Bronchial epithelial cell (primary cell): ENCODE measurements around the gene RAD18. TPM values are rescaled to one million over a fixed set of nuclear protein-coding genes. Genes with fewer than 3 reads are reported as not detected.

ENCODE experiments used
- DNase-seq: peaks from one replicate; pipeline ENCODE4 v3.0.0-alpha.2; 2010; ENCODE audit warnings: low read depth
- FAIRE-seq: peaks from 2 replicates; lab custom pipeline; 2011; peaks lifted over from hg19 to GRCh38; lab: Jason Lieb, UNC
- H3K27me3 ChIP-seq: 2 replicates; pipeline ENCODE4 v1.5.1; 2011; ENCODE audit warnings: low read length; ENCODE audit not compliant: control insufficient read depth, insufficient read depth
- H3K36me3 ChIP-seq: 2 replicates; pipeline ENCODE4 v1.5.1; 2011; ENCODE audit warnings: low read length; ENCODE audit not compliant: control insufficient read depth, insufficient read depth
- H3K4me3 ChIP-seq: 2 replicates; pipeline ENCODE4 v1.5.1; 2011; ENCODE audit warnings: mild to moderate bottlenecking, low read depth, low read length, control low read depth
- CTCF ChIP-seq: IDR thresholded peaks from 2 replicates; pipeline ENCODE4 v1.5.1; 2011; ENCODE audit warnings: mild to moderate bottlenecking, moderate library complexity, low read length, control low read depth, inconsistent platforms; ENCODE audit not compliant: insufficient read depth, severe bottlenecking
- total RNA-seq: library from RNA; depleted of rRNA; stranded (reverse); fragments of >200 nt; gene quantifications from 2 replicates; pipeline ENCODE4 v1.2.1, GENCODE V29; 2014

The RAD18 gene
- total RNA-seq, 1 donor from 2014 or later: 3.9 TPM

DNA sequence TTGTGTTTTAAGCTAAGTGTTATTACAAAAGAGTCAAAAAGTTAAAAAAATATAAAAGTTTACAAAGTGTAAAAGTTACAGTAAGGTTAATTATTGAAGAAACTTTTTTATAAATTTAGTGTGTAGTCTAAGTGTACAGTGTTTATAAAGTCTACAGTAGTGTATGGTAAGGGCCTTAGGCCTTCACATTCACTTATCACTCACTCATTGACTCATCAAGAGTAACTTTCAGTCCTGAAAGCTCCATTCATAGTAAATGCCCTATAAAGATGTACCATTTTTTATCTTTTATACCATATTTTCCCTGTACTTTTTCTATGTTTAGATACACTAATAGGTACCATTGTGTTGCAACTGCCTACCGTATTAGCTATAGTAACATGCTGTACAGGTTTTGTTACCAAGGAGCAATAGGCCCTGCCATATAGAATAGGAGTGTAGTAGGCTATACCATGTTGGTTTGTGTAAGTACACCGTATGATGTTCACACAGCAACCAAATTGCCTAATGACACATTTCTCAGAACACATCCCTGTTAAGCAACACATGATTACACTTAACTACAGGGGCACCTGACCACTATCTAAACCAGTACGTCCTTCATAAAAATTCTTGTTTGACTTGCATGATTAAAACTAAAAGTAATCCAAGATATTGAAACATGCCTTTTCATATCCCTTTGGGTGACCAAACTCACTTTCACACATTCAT lies 17.2 kb downstream of the RAD18 start:
- DNase-seq (no peak), FAIRE-seq (no peak)
- H3K27me3 ChIP-seq: no peaks in the 10 kb centered on the region
- no peak overlapping the region for H3K4me3 ChIP-seq
- no peak for TF ChIP-seq CTCF
- no peaks in the 10 kb centered on the region for H3K36me3 ChIP-seq

GRCh38 chr3:8942746-8943488 lies 20.4 kb downstream of the RAD18 start:
- DNase-seq (no peak), FAIRE-seq (no peak)
- peaks cover 3% of the 10 kb centered on the region for H3K36me3 ChIP-seq
- no peak overlapping the region for H3K4me3 ChIP-seq
- no peak for TF ChIP-seq CTCF
- H3K27me3 ChIP-seq: no peaks in the 10 kb centered on the region

- H3K4me3 ChIP-seq: no peak overlapping the region
- TF ChIP-seq CTCF: no peak
- H3K36me3 ChIP-seq: peaks cover 3% of the 10 kb centered on the region
- DNase-seq: no peak
- H3K27me3 ChIP-seq: no peaks in the 10 kb centered on the region
- FAIRE-seq: peak; percentile 13
Measured at GRCh38 chr3:8942115-8942514, 21.2 kb downstream of the RAD18 start.

DNA sequence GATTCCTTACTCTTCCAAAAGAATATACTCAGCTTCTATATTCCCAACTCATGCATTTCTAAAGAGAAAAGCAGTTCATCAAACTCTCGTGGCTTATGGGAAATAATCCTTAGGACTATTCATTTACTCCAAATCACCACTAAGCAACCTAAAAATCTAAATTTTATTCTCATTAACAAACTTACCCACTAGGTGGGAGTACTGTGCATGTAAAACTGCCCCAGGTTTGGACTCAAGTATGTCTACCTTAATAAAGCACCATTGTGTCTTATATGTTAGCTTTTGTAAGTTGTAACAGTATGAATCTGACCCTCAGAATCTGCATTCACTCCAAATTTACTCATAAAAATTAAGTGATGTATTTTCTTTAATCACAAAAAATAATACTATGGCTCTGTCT lies 25.3 kb downstream of the RAD18 start:
- TF ChIP-seq CTCF: no peak
- Histone ChIP-seq H3K36me3 (peaks cover 3% of the 10 kb centered on the region), H3K27me3 (no peaks in the 10 kb centered on the region), H3K4me3 (no peak overlapping the region)
- DNase-seq (peak; percentile 58), FAIRE-seq (no peak)

GRCh38 chr3:8937064-8938020 lies 25.9 kb downstream of the RAD18 start:
- FAIRE-seq (peak; percentile 47), DNase-seq (peak; percentile 94)
- H3K36me3 ChIP-seq: peaks cover 3% of the 10 kb centered on the region
- no peak for TF ChIP-seq CTCF
- no peak overlapping the region for H3K4me3 ChIP-seq
- H3K27me3 ChIP-seq: no peaks in the 10 kb centered on the region
